Fibroblast of mammary gland (primary cell): ENCODE data around the gene VIPR2.
"Not testable (repeated sequence)": the region's sequence is repeated elsewhere in the genome, so short reads cannot be mapped to it uniquely, and the experiment has no call there.

Source experiments
- DNase-seq: peaks from one replicate; pipeline ENCODE4 v3.0.0-alpha.2; 2010; ENCODE audit warnings: low read depth
- H3K4me3 ChIP-seq: 2 replicates; pipeline ENCODE4 v1.5.1; 2011; ENCODE audit warnings: low read depth, mild to moderate bottlenecking, low read length, moderate library complexity; ENCODE audit not compliant: control insufficient read depth
- TF ChIP-seq, protein P1 (sequence below): conservative IDR thresholded peaks from 2 replicates; pipeline ENCODE4 v1.5.1; 2011; ENCODE audit warnings: low read depth, low read length, inconsistent platforms; ENCODE audit not compliant: control insufficient read depth, insufficient read depth

The VIPR2 gene

DNA sequence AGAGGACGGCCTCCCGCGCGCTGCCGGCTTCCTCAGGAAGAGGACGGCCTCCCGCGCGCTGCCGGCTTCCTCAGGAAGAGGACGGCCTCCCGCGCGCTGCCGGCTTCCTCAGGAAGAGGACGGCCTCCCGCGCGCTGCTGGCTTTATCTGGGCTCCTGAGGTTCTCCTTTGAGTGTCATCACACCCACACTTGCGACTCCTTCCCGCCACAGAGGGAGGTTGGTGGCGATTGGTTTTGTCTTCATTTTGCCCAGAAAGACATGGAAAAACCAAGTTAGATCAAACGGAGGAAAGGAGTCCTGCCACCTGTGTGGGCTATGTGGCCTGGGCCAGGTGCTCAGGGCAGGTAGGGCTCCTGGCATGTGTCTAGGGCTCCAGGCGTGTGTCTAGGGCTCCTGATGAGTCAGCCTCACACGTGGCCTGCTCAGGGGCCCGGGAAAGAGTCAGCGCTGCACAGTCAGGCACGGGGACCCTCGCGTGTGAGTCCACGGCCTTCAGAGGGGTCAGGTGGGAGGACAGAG, 138.0 kb downstream of the VIPR2 start:
- H3K4me3 ChIP-seq = no peak overlapping the region
- TF ChIP-seq, protein P1, sequence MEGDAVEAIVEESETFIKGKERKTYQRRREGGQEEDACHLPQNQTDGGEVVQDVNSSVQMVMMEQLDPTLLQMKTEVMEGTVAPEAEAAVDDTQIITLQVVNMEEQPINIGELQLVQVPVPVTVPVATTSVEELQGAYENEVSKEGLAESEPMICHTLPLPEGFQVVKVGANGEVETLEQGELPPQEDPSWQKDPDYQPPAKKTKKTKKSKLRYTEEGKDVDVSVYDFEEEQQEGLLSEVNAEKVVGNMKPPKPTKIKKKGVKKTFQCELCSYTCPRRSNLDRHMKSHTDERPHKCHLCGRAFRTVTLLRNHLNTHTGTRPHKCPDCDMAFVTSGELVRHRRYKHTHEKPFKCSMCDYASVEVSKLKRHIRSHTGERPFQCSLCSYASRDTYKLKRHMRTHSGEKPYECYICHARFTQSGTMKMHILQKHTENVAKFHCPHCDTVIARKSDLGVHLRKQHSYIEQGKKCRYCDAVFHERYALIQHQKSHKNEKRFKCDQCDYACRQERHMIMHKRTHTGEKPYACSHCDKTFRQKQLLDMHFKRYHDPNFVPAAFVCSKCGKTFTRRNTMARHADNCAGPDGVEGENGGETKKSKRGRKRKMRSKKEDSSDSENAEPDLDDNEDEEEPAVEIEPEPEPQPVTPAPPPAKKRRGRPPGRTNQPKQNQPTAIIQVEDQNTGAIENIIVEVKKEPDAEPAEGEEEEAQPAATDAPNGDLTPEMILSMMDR = no peak
- no peak for DNase-seq

DNA sequence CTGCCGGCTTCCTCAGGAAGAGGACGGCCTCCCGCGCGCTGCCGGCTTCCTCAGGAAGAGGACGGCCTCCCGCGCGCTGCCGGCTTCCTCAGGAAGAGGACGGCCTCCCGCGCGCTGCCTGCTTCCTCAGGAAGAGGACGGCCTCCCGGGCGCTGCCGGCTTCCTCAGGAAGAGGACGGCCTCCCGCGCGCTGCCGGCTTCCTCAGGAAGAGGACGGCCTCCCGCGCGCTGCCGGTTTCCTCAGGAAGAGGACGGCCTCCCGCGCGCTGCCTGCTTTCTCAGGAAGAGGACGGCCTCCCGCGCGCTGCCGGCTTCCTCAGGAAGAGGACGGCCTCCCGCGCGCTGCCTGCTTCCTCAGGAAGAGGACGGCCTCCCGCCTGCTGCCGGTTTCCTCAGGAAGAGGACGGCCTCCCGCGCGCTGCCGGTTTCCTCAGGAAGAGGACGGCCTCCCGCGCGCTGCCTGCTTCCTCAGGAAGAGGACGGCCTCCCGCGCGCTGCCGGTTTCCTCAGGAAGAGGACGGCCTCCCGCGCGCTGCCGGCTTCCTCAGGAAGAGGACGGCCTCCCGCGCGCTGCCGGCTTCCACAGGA, 138.6 kb downstream of the VIPR2 start:
- H3K4me3 ChIP-seq, DNase-seq: not testable (repeated sequence)

DNA sequence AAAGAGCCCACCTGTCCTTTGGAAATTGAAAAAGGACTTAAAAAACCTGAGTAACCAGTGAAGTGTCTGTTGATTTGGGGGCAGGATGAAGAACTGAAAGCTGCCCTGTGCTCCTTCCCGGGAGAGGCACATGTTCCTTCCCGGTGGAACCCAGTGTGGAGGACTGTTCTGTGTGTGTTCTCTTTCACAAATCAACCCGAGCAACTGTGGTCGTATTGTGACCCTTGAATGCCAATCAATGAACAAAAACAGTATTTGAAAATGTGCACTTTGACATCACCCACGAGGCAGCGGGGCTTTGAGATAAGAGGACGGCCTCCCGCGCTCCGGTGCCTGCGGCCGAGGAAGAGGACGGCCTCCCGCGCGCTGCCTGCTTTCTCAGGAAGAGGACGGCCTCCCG, 139.0 kb downstream of the VIPR2 start:
- TF ChIP-seq, protein P1 = no peak
- H3K4me3 ChIP-seq = no peak overlapping the region
- DNase-seq = no peak

DNA sequence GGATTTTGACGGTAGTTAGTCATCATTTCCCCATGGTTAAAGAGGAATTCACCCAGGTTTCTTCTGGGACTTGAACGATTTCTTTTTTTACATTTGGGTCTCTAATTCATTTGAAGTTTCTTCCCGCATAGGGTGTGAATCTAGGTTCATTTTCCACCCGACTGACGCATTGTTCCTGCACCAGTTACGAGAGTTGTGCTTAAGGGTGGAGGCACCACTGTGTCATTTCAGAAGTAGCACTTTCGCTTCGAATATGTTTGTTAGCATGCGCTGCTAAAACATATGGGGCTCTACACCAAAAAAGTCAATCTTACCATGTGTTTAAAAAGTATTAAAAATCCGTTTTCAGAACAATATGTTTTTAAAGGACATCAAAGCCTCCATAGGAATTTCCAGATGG, 140.3 kb downstream of the VIPR2 start:
- no peak overlapping the region for H3K4me3 ChIP-seq
- TF ChIP-seq, protein P1 = no peak
- no peak for DNase-seq

DNA sequence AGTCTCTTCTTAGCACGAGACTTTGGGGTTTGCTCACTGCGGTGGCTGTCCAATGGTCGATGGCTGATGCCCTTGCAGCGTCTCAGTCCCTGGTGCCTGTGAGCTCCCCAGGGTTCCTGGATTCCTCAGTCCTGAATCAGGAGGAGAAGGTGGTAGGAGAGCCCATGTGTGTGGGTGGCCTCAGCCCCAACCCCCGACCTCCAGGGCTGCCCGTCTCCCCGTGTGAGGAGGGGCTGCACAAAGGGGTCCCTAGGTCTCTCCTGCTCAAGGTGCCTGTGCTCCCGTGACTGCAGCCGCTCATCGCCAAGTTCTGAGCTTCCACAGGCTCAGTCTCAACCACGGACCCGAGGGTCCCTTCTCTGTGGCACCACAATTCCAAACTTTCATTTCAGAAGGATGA, 142.9 kb downstream of the VIPR2 start:
- DNase-seq = no peak
- TF ChIP-seq, protein P1 = no peak
- no peak overlapping the region for H3K4me3 ChIP-seq

DNA sequence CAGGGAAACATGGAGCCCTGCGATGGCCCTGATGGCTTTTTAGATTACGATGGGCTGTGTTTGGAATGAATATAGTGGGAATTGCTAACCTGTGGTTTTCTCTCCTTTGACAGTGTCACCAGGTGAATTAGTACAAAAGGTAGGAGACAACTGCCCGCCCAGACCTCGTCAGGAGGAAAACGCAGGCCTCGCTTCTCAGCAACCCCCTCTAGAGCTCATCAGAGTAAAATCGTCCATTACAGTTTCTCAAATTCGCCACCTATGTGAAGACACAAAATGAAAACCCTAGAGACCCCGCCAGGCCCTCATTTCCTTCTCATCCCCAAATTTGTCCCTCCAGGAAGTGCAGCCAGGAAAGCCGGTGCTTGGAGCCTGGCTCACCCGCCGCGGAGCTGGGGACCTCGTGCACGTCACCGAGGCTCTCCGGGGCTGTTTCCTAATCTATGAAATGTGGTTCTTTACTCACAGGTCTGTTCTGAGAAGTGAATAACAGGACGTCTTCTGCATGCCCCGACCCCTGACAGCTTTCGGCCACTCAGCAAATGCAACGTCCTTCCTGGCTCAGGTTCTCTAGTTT, 143.7 kb downstream of the VIPR2 start:
- TF ChIP-seq, protein P1 = no peak
- H3K4me3 ChIP-seq = no peak overlapping the region
- DNase-seq = no peak

DNA sequence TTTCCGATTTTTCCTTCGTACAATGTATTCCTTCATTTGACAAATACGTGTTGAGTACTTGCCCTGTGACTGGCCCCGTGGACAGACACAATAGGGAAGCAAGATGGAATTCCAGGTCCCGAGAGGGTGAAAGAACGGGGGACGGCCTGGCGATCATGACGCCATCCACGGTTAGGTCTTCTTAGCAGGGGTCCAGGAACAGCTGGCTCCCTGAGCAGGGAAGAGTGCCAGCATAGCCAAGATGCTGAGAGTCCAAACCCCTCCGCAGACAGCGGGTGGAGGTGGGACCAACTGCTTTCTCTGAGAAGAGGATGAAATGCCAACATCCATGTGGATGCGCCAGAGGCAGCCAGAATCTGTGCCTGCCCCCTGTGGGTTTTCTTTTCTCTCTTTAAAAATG, 144.6 kb downstream of the VIPR2 start:
- no peak for DNase-seq
- no peak overlapping the region for H3K4me3 ChIP-seq
- TF ChIP-seq, protein P1 = no peak
